ENCODE data around the gene BIRC7. TPM values are rescaled to one million over a fixed set of nuclear protein-coding genes. Genes with fewer than 3 reads are reported as not detected.

BIRC7 gene
- total RNA-seq, 1 donor: not detected

- peak; percentile 98 for DNase-seq (ENCODE audit: low read depth)
- TF ChIP-seq, protein P1, sequence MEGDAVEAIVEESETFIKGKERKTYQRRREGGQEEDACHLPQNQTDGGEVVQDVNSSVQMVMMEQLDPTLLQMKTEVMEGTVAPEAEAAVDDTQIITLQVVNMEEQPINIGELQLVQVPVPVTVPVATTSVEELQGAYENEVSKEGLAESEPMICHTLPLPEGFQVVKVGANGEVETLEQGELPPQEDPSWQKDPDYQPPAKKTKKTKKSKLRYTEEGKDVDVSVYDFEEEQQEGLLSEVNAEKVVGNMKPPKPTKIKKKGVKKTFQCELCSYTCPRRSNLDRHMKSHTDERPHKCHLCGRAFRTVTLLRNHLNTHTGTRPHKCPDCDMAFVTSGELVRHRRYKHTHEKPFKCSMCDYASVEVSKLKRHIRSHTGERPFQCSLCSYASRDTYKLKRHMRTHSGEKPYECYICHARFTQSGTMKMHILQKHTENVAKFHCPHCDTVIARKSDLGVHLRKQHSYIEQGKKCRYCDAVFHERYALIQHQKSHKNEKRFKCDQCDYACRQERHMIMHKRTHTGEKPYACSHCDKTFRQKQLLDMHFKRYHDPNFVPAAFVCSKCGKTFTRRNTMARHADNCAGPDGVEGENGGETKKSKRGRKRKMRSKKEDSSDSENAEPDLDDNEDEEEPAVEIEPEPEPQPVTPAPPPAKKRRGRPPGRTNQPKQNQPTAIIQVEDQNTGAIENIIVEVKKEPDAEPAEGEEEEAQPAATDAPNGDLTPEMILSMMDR (IDR thresholded peaks at IDR 0.05; ENCODE audit: insufficient read depth, low read depth, low read length): no peak
- H3K4me3 ChIP-seq (ENCODE audit: low read depth, low read length): peak overlapping the region; percentile 29
Measured at GRCh38 chr20:63232235-63233060, 3.3 kb upstream of the BIRC7 start.

DNA sequence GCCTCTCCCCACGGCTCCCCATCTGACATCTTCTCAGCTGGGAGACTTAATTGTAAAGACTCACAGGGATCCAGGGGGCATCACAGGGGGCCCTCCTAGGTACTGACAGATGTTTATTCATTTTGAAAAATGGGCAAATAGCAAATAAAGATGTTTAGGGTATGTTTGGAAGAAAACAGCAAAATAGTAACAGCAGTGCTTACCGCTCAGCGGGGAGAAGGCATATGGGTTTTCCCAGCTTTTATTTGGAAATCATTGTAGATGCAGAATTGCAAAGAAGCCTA is 2.7 kb upstream of the BIRC7 start:
- DNase-seq (ENCODE audit: low read depth): no peak
- TF ChIP-seq, protein P1 (IDR thresholded peaks at IDR 0.05; ENCODE audit: insufficient read depth, low read depth, low read length): no peak
- no peak overlapping the region for H3K4me3 ChIP-seq (ENCODE audit: low read depth, low read length)

GRCh38 chr20:63233924-63234323 is 1.8 kb upstream of the BIRC7 start:
- TF ChIP-seq, protein P1 (IDR thresholded peaks at IDR 0.05; ENCODE audit: insufficient read depth, low read depth, low read length): no peak
- no peak for DNase-seq (ENCODE audit: low read depth)
- H3K4me3 ChIP-seq (ENCODE audit: low read depth, low read length): no peak overlapping the region

- TF ChIP-seq, protein P1 (IDR thresholded peaks at IDR 0.05; ENCODE audit: insufficient read depth, low read depth, low read length): peak; percentile 20
- H3K4me3 ChIP-seq (ENCODE audit: low read depth, low read length): no peak overlapping the region
- no peak for DNase-seq (ENCODE audit: low read depth)
Measured at GRCh38 chr20:63234693-63235398, 859 bp upstream of the BIRC7 start.

GRCh38 chr20:63236116-63236837 is 572 bp downstream of the BIRC7 start:
- TF ChIP-seq, protein P1 (IDR thresholded peaks at IDR 0.05; ENCODE audit: insufficient read depth, low read depth, low read length): no peak
- no peak for DNase-seq (ENCODE audit: low read depth)
- no peak overlapping the region for H3K4me3 ChIP-seq (ENCODE audit: low read depth, low read length)

DNA sequence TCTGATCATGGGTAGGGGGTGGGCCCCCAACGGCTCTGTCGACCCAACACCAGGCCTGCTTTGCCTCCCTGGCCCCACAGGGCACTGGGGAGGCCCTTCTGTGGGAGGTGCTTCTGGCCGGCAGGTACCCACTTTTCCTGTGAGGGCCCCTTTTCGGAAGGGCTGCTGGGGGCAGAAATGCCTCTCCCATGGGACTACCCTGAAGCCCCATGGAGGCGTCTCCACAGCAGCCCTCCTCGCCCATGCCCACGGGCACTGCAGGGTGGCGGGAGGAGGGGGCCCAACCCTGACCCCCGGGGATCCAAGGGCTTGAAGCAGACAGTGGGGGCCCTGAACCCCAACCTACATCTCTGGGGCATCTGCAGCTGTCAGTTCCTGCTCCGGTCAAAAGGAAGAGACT is 2.3 kb downstream of the BIRC7 start:
- no peak overlapping the region for H3K4me3 ChIP-seq (ENCODE audit: low read depth, low read length)
- TF ChIP-seq, protein P1 (IDR thresholded peaks at IDR 0.05; ENCODE audit: insufficient read depth, low read depth, low read length): no peak
- no peak for DNase-seq (ENCODE audit: low read depth)

Data from fibroblast of villous mesenchyme (primary cell).